Left lung (tissue), 10 donors: ENCODE measurements around the gene NCOA1. TPM values are rescaled to one million over a fixed set of nuclear protein-coding genes. Genes with fewer than 3 reads are reported as not detected.
"Not testable (repeated sequence)": the region's sequence is repeated elsewhere in the genome, so short reads cannot be mapped to it uniquely, and the experiment has no call there.

Experiments
- ATAC-seq: fragments of 200-7000 bp; cut with Tn5 transposase; one replicate; pipeline ENCODE4 v1.9.1; 2020; ENCODE audit warnings: moderate library complexity
- DNase-seq, 4 donors: peaks; one replicate each; pipeline ENCODE4 v3.0.0-alpha.2; 2013 to 2020
- H3K27ac ChIP-seq, 2 donors: fragments of 200-600 bp; sonication (generic) in 1 of 2; one replicate each; pipeline versions ENCODE4 v1.5.0 to v1.8.0; 2020 to 2021
- H3K27me3 ChIP-seq, 2 donors: fragments of 200-600 bp; sonication (generic) in 1 of 2; one replicate each; pipeline versions ENCODE4 v1.5.0 to v1.8.0; 2020 to 2021
- H3K36me3 ChIP-seq, 2 donors: fragments of 200-600 bp; sonication (generic) in 1 of 2; one replicate each; pipeline versions ENCODE4 v1.5.0 to v1.8.0; 2020 to 2021
- H3K4me1 ChIP-seq, 2 donors: fragments of 200-600 bp; one replicate each; pipeline ENCODE4 v1.8.0; 2021
- H3K4me3 ChIP-seq, 2 donors: fragments of 200-600 bp; sonication (generic) in 1 of 2; one replicate each; pipeline versions ENCODE4 v1.5.0 to v1.8.0; 2020 to 2021; ENCODE audit warnings: mild to moderate bottlenecking in 1 of 2
- H3K9me3 ChIP-seq, 2 donors: fragments of 200-600 bp; sonication (generic) in 1 of 2; one replicate each; pipeline versions ENCODE4 v1.5.0 to v1.8.0; 2020 to 2021
- CTCF ChIP-seq, 2 donors: fragments of 200-600 bp; sonication (generic) in 1 of 2; IDR thresholded peaks; one replicate each; pipeline versions ENCODE4 v1.5.0 to v1.8.0; 2021; ENCODE audit warnings: antibody characterized with exemption in 2 of 2
- intact Hi-C, 2 donors: fragments of 100-400 bp; cut with DNase I; formaldehyde crosslinking; loops; one replicate each; pipeline versions ENCODE4 v1.11.2 to v1.14.2; 2022
- polyA plus RNA-seq, 6 donors: library from polyadenylated mRNA; unstranded; fragments of 120-200 nt; gene quantifications; one replicate each; pipeline ENCODE4 v1.2.1, GENCODE V29; 2013; ENCODE audit not compliant: insufficient read length in 6 of 6
- total RNA-seq, 2 donors: library from RNA; stranded (reverse); fragmentation: NEBNext Ultra II Directional; extraction: Animal tissue kit (Norgen Biotek cat#: 25700); gene quantifications; one replicate each; pipeline ENCODE4 v1.2.1, GENCODE V29; 2021
- donor health status: DM: no; HTN: yes; CAD: no.
- donor health status: DM: no; HTN: no; CAD: no.

NCOA1 gene
- total and polyA plus RNA-seq, 8 donors = 32.6 to 65.3 (median 59.7) TPM

- no peak for DNase-seq
- Histone ChIP-seq H3K36me3 (peaks cover 0 to 1% of the 10 kb centered on the region in 2 donors), H3K4me1 (no peaks in the 10 kb centered on the region), H3K9me3 (no peaks in the 10 kb centered on the region), H3K27ac (no peak overlapping the region), H3K27me3 (no peaks in the 10 kb centered on the region), H3K4me3 (no peak overlapping the region)
- TF ChIP-seq CTCF (IDR thresholded peaks at IDR 0.05) = no peak
- intact Hi-C loops = no loop called here
- no peak for ATAC-seq
These were observed 180.2 kb downstream of the NCOA1 start for GRCh38 chr2:24671230-24671629.

GRCh38 chr2:24672589-24672988, 181.5 kb downstream of the NCOA1 start:
- DNase-seq = no peak
- H3K4me3 ChIP-seq = no peak overlapping the region
- intact Hi-C loops = no loop called here
- TF ChIP-seq CTCF (IDR thresholded peaks at IDR 0.05) = no peak
- no peaks in the 10 kb centered on the region for H3K27me3 ChIP-seq
- no peaks in the 10 kb centered on the region for H3K4me1 ChIP-seq
- ATAC-seq = no peak
- no peaks in the 10 kb centered on the region for H3K9me3 ChIP-seq
- no peak overlapping the region for H3K27ac ChIP-seq
- peaks cover 0 to 7% of the 10 kb centered on the region in 2 donors for H3K36me3 ChIP-seq

DNA sequence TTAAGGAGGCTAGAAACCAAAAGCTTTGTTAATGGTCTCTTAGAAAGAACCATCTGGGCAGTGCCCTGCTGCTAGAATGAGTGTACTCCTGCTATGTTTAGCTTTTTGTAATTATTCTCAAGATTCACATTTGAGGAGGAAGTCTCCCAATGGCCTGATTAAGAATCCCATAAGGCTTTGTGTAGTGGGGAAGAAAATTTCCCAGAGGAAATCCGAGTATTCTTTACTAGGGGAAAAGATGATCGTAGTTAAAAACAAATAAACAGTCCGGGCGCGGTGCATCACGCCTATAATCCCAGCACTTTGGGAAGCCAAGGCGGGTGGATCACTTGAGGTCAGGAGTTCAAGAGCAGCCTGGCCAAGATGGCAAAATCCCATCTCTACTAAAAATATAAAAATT, 184.3 kb downstream of the NCOA1 start:
- intact Hi-C loops = no loop called here
- no peak overlapping the region for H3K27ac ChIP-seq
- H3K4me1 ChIP-seq = no peaks in the 10 kb centered on the region
- ATAC-seq (no peak), DNase-seq (no peak)
- H3K27me3 ChIP-seq = no peaks in the 10 kb centered on the region
- H3K36me3 ChIP-seq = peaks cover 0 to 12% of the 10 kb centered on the region in 2 donors
- TF ChIP-seq CTCF (IDR thresholded peaks at IDR 0.05) = no peak
- no peak overlapping the region for H3K4me3 ChIP-seq
- no peaks in the 10 kb centered on the region for H3K9me3 ChIP-seq

DNA sequence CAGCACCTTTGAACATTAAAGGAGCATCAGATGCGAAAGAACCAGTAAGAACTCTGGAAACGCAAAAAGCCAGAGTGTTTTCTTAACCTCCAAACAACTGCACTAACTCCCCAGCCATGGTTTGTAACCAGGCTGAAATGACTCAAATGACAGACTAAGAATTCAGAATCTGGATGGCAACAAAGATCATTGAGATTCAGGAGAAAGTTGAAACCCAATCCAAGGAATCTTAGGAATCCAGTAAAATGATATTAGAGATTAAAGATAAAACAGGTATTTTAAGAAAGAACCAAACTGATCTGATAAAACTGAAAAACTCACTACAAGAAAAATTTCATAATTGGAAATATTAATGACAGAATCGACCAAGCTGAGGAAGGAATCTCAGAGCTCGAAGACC, 185.4 kb downstream of the NCOA1 start:
- no peak overlapping the region for H3K27ac ChIP-seq
- DNase-seq (no peak), ATAC-seq (no peak)
- no peak for TF ChIP-seq CTCF (IDR thresholded peaks at IDR 0.05)
- intact Hi-C loops = no loop called here
- no peak overlapping the region for H3K4me3 ChIP-seq
- no peaks in the 10 kb centered on the region for H3K4me1 ChIP-seq
- H3K27me3 ChIP-seq = no peaks in the 10 kb centered on the region
- H3K36me3 ChIP-seq = peaks cover 0 to 12% of the 10 kb centered on the region in 2 donors
- no peaks in the 10 kb centered on the region for H3K9me3 ChIP-seq

GRCh38 chr2:24678066-24678465, 187.0 kb downstream of the NCOA1 start:
- H3K27me3 ChIP-seq, H3K27ac ChIP-seq, H3K4me1 ChIP-seq, H3K4me3 ChIP-seq, DNase-seq, H3K9me3 ChIP-seq, intact Hi-C loops, ATAC-seq: not testable (repeated sequence)
- H3K36me3 ChIP-seq = peaks cover 0 to 12% of the 10 kb centered on the region in 2 donors

- TF ChIP-seq CTCF (IDR thresholded peaks at IDR 0.05) = no peak
- DNase-seq (no peak), ATAC-seq (no peak)
- no peak overlapping the region for H3K4me3 ChIP-seq
- H3K4me1 ChIP-seq = no peaks in the 10 kb centered on the region
- no peaks in the 10 kb centered on the region for H3K9me3 ChIP-seq
- H3K27me3 ChIP-seq = no peaks in the 10 kb centered on the region
- H3K27ac ChIP-seq = no peak overlapping the region
- intact Hi-C loops = no loop called here
- peaks cover 0 to 12% of the 10 kb centered on the region in 2 donors for H3K36me3 ChIP-seq
These were observed 189.1 kb downstream of the NCOA1 start for GRCh38 chr2:24680196-24680595.
